ENCODE results near the gene CDYL. TPM values are rescaled to one million over a fixed set of nuclear protein-coding genes. Genes with fewer than 3 reads are reported as not detected.

Gene CDYL
- total RNA-seq, 1 donor from 2014 or later = 40.5 TPM

GRCh38 chr6:4924661-4925271 is 148.6 kb downstream of the CDYL start:
- no peaks in the 10 kb centered on the region for H3K9me3 ChIP-seq
- H3K27me3 ChIP-seq (ENCODE audit: low read depth) = no peaks in the 10 kb centered on the region
- no peak for ATAC-seq
- H3K36me3 ChIP-seq = no peaks in the 10 kb centered on the region
- intact Hi-C loops (cut with DNase I) = no loop called here
- TF ChIP-seq CTCF (IDR thresholded peaks at IDR 0.05) = no peak
- H3K4me3 ChIP-seq = no peak overlapping the region
- H3K27ac ChIP-seq = no peak overlapping the region
- DNase-seq = no peak
- no peaks in the 10 kb centered on the region for H3K4me1 ChIP-seq

GRCh38 chr6:4925580-4925979 is 149.4 kb downstream of the CDYL start:
- no peak for TF ChIP-seq CTCF (IDR thresholded peaks at IDR 0.05)
- no peaks in the 10 kb centered on the region for H3K27me3 ChIP-seq (ENCODE audit: low read depth)
- H3K4me3 ChIP-seq = no peak overlapping the region
- no peaks in the 10 kb centered on the region for H3K36me3 ChIP-seq
- intact Hi-C loops (cut with DNase I) = no loop called here
- H3K27ac ChIP-seq = no peak overlapping the region
- no peaks in the 10 kb centered on the region for H3K9me3 ChIP-seq
- no peak for ATAC-seq
- H3K4me1 ChIP-seq = no peaks in the 10 kb centered on the region
- no peak for DNase-seq

- H3K27ac ChIP-seq = no peak overlapping the region
- no peaks in the 10 kb centered on the region for H3K27me3 ChIP-seq (ENCODE audit: low read depth)
- no peak for DNase-seq
- no peaks in the 10 kb centered on the region for H3K9me3 ChIP-seq
- TF ChIP-seq CTCF (IDR thresholded peaks at IDR 0.05) = no peak
- no peak overlapping the region for H3K4me3 ChIP-seq
- intact Hi-C loops (cut with DNase I) = no loop called here
- peaks cover 16% of the 10 kb centered on the region for H3K4me1 ChIP-seq
- ATAC-seq = no peak
- no peaks in the 10 kb centered on the region for H3K36me3 ChIP-seq
These were observed 152.2 kb downstream of the CDYL start for GRCh38 chr6:4928426-4928825.

GRCh38 chr6:4929097-4929718 is 153.0 kb downstream of the CDYL start:
- H3K9me3 ChIP-seq = no peaks in the 10 kb centered on the region
- ATAC-seq = no peak

GRCh38 chr6:4930025-4930691 is 154.0 kb downstream of the CDYL start:
- ATAC-seq = no peak
- no peak for DNase-seq
- H3K27me3 ChIP-seq (ENCODE audit: low read depth) = no peaks in the 10 kb centered on the region
- no peak overlapping the region for H3K4me3 ChIP-seq
- no peak for TF ChIP-seq CTCF (IDR thresholded peaks at IDR 0.05)
- no peak overlapping the region for H3K27ac ChIP-seq
- intact Hi-C loops (cut with DNase I) = no loop called here
- peaks cover 20% of the 10 kb centered on the region for H3K4me1 ChIP-seq
- H3K36me3 ChIP-seq = no peaks in the 10 kb centered on the region
- H3K9me3 ChIP-seq = no peaks in the 10 kb centered on the region

More at GRCh38 chr6:4929097-4929718, 153.0 kb downstream of the CDYL start:
- no peak overlapping the region for H3K27ac ChIP-seq
- no peaks in the 10 kb centered on the region for H3K27me3 ChIP-seq (ENCODE audit: low read depth)
- DNase-seq = no peak
- H3K36me3 ChIP-seq = no peaks in the 10 kb centered on the region
- no peak for TF ChIP-seq CTCF (IDR thresholded peaks at IDR 0.05)
- intact Hi-C loops (cut with DNase I) = no loop called here
- peaks cover 20% of the 10 kb centered on the region for H3K4me1 ChIP-seq
- no peak overlapping the region for H3K4me3 ChIP-seq
